Natural killer cell treated with Interleukin-12 subunit alpha and Interleukin-12 subunit beta and Interleukin-15 and Interleukin-18, amount 100 ng/mL, for 72 hours (primary cell): Measurements from ENCODE around the gene AUTS2. TPM values are rescaled to one million over a fixed set of nuclear protein-coding genes. Genes with fewer than 3 reads are reported as not detected.
"Not testable (repeated sequence)": the region's sequence is repeated elsewhere in the genome, so short reads cannot be mapped to it uniquely, and the experiment has no call there.

Experiments used
- ATAC-seq, 2 donors: fragments of 150-1000 bp; cut with Tn5 transposase in 1 of 2; sonication (Bioruptor Pico), chemical (Tn5 transposase) in 1 of 2; 2 replicates each; pipeline ENCODE4 v1.10.0; 2021
- DNase-seq: peaks from one replicate; pipeline ENCODE4 v3.0.0; 2022; ENCODE audit warnings: low spot score
- H3K27ac Mint-ChIP-seq, 2 donors: 1 replicate in 1 of 2; 2 replicates in 1 of 2; pipeline ENCODE4 v1.8.0; 2022; ENCODE audit warnings: mixed read lengths in 2 of 2, mild to moderate bottlenecking in 1 of 2, moderate library complexity in 1 of 2
- H3K27me3 Mint-ChIP-seq, 2 donors: 1 replicate in 1 of 2; 2 replicates in 1 of 2; pipeline ENCODE4 v1.8.0; 2022; ENCODE audit warnings: mixed read lengths in 2 of 2
- H3K36me3 Mint-ChIP-seq: one replicate; pipeline ENCODE4 v1.8.0; 2022; ENCODE audit warnings: mixed read lengths
- H3K4me1 Mint-ChIP-seq, 2 donors: 1 replicate in 1 of 2; 2 replicates in 1 of 2; pipeline ENCODE4 v1.8.0; 2022; ENCODE audit warnings: low read depth in 2 of 2, mixed read lengths in 2 of 2, mild to moderate bottlenecking in 1 of 2
- H3K4me3 Mint-ChIP-seq: one replicate; pipeline ENCODE4 v1.8.0; 2022; ENCODE audit warnings: mixed read lengths
- H3K9me3 Mint-ChIP-seq: 2 replicates; pipeline ENCODE4 v1.8.0; 2022; ENCODE audit warnings: mixed read lengths
- total RNA-seq, 2 donors: library from RNA; stranded (reverse); gene quantifications; one replicate each; pipeline ENCODE4 v1.2.3, GENCODE V29; 2022

The AUTS2 gene
- total RNA-seq, 2 donors from 2014 or later = 14.3 to 43.0 TPM

- no peak for DNase-seq
- no peak overlapping the region for H3K4me3 Mint-ChIP-seq
- H3K36me3 Mint-ChIP-seq = no peaks in the 10 kb centered on the region
- H3K4me1 Mint-ChIP-seq = peaks cover 7% of the 10 kb centered on the region in 2 donors
- ATAC-seq = no peak
- H3K27me3 Mint-ChIP-seq = peaks cover 5 to 10% of the 10 kb centered on the region in 2 donors
- no peak overlapping the region for H3K27ac Mint-ChIP-seq
- H3K9me3 Mint-ChIP-seq = no peaks in the 10 kb centered on the region
These were observed 751.5 kb downstream of the AUTS2 start for GRCh38 chr7:70349819-70350218.

GRCh38 chr7:70352088-70352487, 753.8 kb downstream of the AUTS2 start:
- no peaks in the 10 kb centered on the region for H3K36me3 Mint-ChIP-seq
- H3K4me1 Mint-ChIP-seq = peaks cover 6 to 15% of the 10 kb centered on the region in 2 donors
- H3K27me3 Mint-ChIP-seq = peaks cover 4 to 5% of the 10 kb centered on the region in 2 donors
- no peak for DNase-seq
- no peak overlapping the region for H3K4me3 Mint-ChIP-seq
- ATAC-seq = no peak
- H3K9me3 Mint-ChIP-seq = no peaks in the 10 kb centered on the region
- H3K27ac Mint-ChIP-seq = no peak overlapping the region

- Mint-ChIP-seq H3K27me3 (peaks cover 0 to 2% of the 10 kb centered on the region in 2 donors), H3K27ac (no peak overlapping the region), H3K36me3 (no peaks in the 10 kb centered on the region), H3K4me3 (no peak overlapping the region), H3K9me3 (no peaks in the 10 kb centered on the region), H3K4me1 (peaks cover 4 to 15% of the 10 kb centered on the region in 2 donors)
- DNase-seq (no peak), ATAC-seq (no peak)
These were observed 754.6 kb downstream of the AUTS2 start for GRCh38 chr7:70352906-70353305.

- H3K27ac Mint-ChIP-seq = no peak overlapping the region
- no peaks in the 10 kb centered on the region for H3K36me3 Mint-ChIP-seq
- H3K9me3 Mint-ChIP-seq = no peaks in the 10 kb centered on the region
- peaks cover 4 to 15% of the 10 kb centered on the region in 2 donors for H3K4me1 Mint-ChIP-seq
- DNase-seq (no peak), ATAC-seq (no peak)
- H3K27me3 Mint-ChIP-seq = peaks cover 0 to 2% of the 10 kb centered on the region in 2 donors
- no peak overlapping the region for H3K4me3 Mint-ChIP-seq
These were observed 755.2 kb downstream of the AUTS2 start for GRCh38 chr7:70353330-70353945.

- ATAC-seq (no peak), DNase-seq (no peak)
- no peaks in the 10 kb centered on the region for H3K36me3 Mint-ChIP-seq
- H3K9me3 Mint-ChIP-seq = no peaks in the 10 kb centered on the region
- peaks cover 4 to 15% of the 10 kb centered on the region in 2 donors for H3K4me1 Mint-ChIP-seq
- no peak overlapping the region for H3K4me3 Mint-ChIP-seq
- H3K27me3 Mint-ChIP-seq = peaks cover 0 to 2% of the 10 kb centered on the region in 2 donors
- no peak overlapping the region for H3K27ac Mint-ChIP-seq
These were observed 755.7 kb downstream of the AUTS2 start for GRCh38 chr7:70353946-70354335.

GRCh38 chr7:70354409-70355169, 756.3 kb downstream of the AUTS2 start:
- H3K36me3 Mint-ChIP-seq = no peaks in the 10 kb centered on the region
- no peak overlapping the region for H3K4me3 Mint-ChIP-seq
- peaks cover 0 to 2% of the 10 kb centered on the region in 2 donors for H3K27me3 Mint-ChIP-seq
- DNase-seq = no peak
- H3K9me3 Mint-ChIP-seq = no peaks in the 10 kb centered on the region
- H3K4me1 Mint-ChIP-seq = peaks cover 4 to 15% of the 10 kb centered on the region in 2 donors
- H3K27ac Mint-ChIP-seq = no peak overlapping the region
- peak; percentile 52 to 65 for ATAC-seq

- H3K4me3 Mint-ChIP-seq = no peak overlapping the region
- H3K27me3 Mint-ChIP-seq = peaks cover 0 to 2% of the 10 kb centered on the region in 2 donors
- no peak for ATAC-seq
- H3K36me3 Mint-ChIP-seq = no peaks in the 10 kb centered on the region
- H3K4me1 Mint-ChIP-seq = peaks cover 4 to 15% of the 10 kb centered on the region in 2 donors
- H3K9me3 Mint-ChIP-seq = no peaks in the 10 kb centered on the region
- no peak for DNase-seq
- H3K27ac Mint-ChIP-seq = no peak overlapping the region
These were observed 757.1 kb downstream of the AUTS2 start for GRCh38 chr7:70355198-70356020.

- Mint-ChIP-seq H3K36me3 (no peaks in the 10 kb centered on the region), H3K4me1 (peaks cover 4 to 15% of the 10 kb centered on the region in 2 donors), H3K27me3 (no peaks in the 10 kb centered on the region), H3K27ac (no peak overlapping the region), H3K9me3 (no peaks in the 10 kb centered on the region), H3K4me3 (no peak overlapping the region)
- ATAC-seq = no peak
- no peak for DNase-seq
These were observed 758.0 kb downstream of the AUTS2 start for GRCh38 chr7:70356085-70356786.

- Mint-ChIP-seq H3K27ac (no peak overlapping the region), H3K4me3 (no peak overlapping the region), H3K36me3 (no peaks in the 10 kb centered on the region), H3K4me1 (peaks cover 8 to 22% of the 10 kb centered on the region in 2 donors), H3K9me3 (no peaks in the 10 kb centered on the region), H3K27me3 (peaks cover 0 to 2% of the 10 kb centered on the region in 2 donors)
- ATAC-seq = no peak
- no peak for DNase-seq
These were observed 758.6 kb downstream of the AUTS2 start for GRCh38 chr7:70356787-70357328.

GRCh38 chr7:70360557-70360956, 762.3 kb downstream of the AUTS2 start:
- Mint-ChIP-seq H3K4me1 (peaks cover 9 to 13% of the 10 kb centered on the region in 2 donors), H3K9me3 (no peaks in the 10 kb centered on the region), H3K27ac (no peak overlapping the region), H3K27me3 (peaks cover 0 to 2% of the 10 kb centered on the region in 2 donors), H3K4me3 (no peak overlapping the region), H3K36me3 (no peaks in the 10 kb centered on the region)
- DNase-seq = no peak
- no peak for ATAC-seq

GRCh38 chr7:70361821-70362220, 763.5 kb downstream of the AUTS2 start:
- H3K27me3 Mint-ChIP-seq = peaks cover 4 to 9% of the 10 kb centered on the region in 2 donors
- DNase-seq (no peak), ATAC-seq (peak in 1 of 2 donors; percentile 57)
- H3K4me1 Mint-ChIP-seq = peaks cover 9 to 12% of the 10 kb centered on the region in 2 donors
- no peak overlapping the region for H3K27ac Mint-ChIP-seq
- no peak overlapping the region for H3K4me3 Mint-ChIP-seq
- no peaks in the 10 kb centered on the region for H3K36me3 Mint-ChIP-seq
- H3K9me3 Mint-ChIP-seq = no peaks in the 10 kb centered on the region

- not testable (repeated sequence) for H3K27ac Mint-ChIP-seq, DNase-seq, H3K4me3 Mint-ChIP-seq, H3K27me3 Mint-ChIP-seq, ATAC-seq, H3K9me3 Mint-ChIP-seq, H3K36me3 Mint-ChIP-seq
- H3K4me1 Mint-ChIP-seq = peaks cover 9 to 12% of the 10 kb centered on the region in 2 donors
These were observed 766.1 kb downstream of the AUTS2 start for GRCh38 chr7:70364393-70364792.

- DNase-seq = no peak
- Mint-ChIP-seq H3K27ac (no peak overlapping the region), H3K9me3 (no peaks in the 10 kb centered on the region), H3K4me1 (no peaks in the 10 kb centered on the region), H3K27me3 (peaks cover 0 to 1% of the 10 kb centered on the region in 2 donors), H3K36me3 (no peaks in the 10 kb centered on the region), H3K4me3 (no peak overlapping the region)
- no peak for ATAC-seq
These were observed 773.4 kb downstream of the AUTS2 start for GRCh38 chr7:70371652-70372051.
